HCT116 (cell line): ENCODE data around the gene FRMD4A. TPM values are rescaled to one million over a fixed set of nuclear protein-coding genes. Genes with fewer than 3 reads are reported as not detected.

ENCODE experiments used
- ATAC-seq: fragments of 200-7000 bp; cut with Tn5 transposase; 2 replicates; pipeline ENCODE4 v1.9.1; 2020; ENCODE audit warnings: mild to moderate bottlenecking, moderate library complexity
- BruUV-seq: library from RNA; stranded (reverse); fragments of 400-500 nt; replicated peaks from 2 replicates; lab custom pipeline; 2021; lab: Mats Ljungman, UMichigan
- CTCF ChIA-PET: fragments of 300-600 bp; sonication (Branson Sonifier 250); formaldehyde crosslinking; loops from one replicate; lab custom pipeline; 2021; ENCODE audit warnings: antibody characterized with exemption; lab: Charles Lee
- POLR2A ChIA-PET: fragments of 300-600, 350-600 bp; sonication (Branson Sonifier 250); formaldehyde crosslinking; loops from one replicate; lab custom pipeline; 2021; ENCODE audit warnings: antibody characterized with exemption; lab: Charles Lee
- RAD21 ChIA-PET, 2 experiments: fragments of 300-600 bp; sonication (Branson Sonifier 250); formaldehyde crosslinking; loops; one replicate each; lab custom pipeline; 2023; ENCODE audit warnings: low total read pairs in 2 of 2; ENCODE audit not compliant: uncharacterized antibody in 2 of 2, unreplicated experiment in 2 of 2, low non-redundant PET in 1 of 2; lab: Charles Lee
- DNase-seq: peaks from one replicate; pipeline ENCODE4 v3.0.0-alpha.2; 2010; ENCODE audit warnings: low read depth, low spot score
- H2AFZ ChIP-seq: fragments of 200-600 bp; shearing (Covaris generic), sonication (generic); 2 replicates; pipeline ENCODE4 v1.6.1; 2017; ENCODE audit warnings: low read depth, mixed run types, mixed read lengths, antibody characterized with exemption, low read length; ENCODE audit not compliant: poor library complexity, severe bottlenecking
- H3K27ac ChIP-seq: 2 replicates; pipeline ENCODE4 v1.5.1; 2012; ENCODE audit warnings: low read depth, low read length
- H3K27me3 ChIP-seq: fragments of 200-600 bp; sonication (generic); 2 replicates; pipeline ENCODE4 v1.6.1; 2016; ENCODE audit warnings: mixed run types, low read length, mixed read lengths; ENCODE audit not compliant: insufficient read depth
- H3K36me3 ChIP-seq, 2 experiments: fragments of 200-500 bp in 1 of 2; fragments of 200-600 bp in 1 of 2; sonication (Bioruptor generic) in 1 of 2; sonication (generic) in 1 of 2; 2 replicates each; pipeline versions ENCODE4 v1.5.1 to v1.6.1; 2014 to 2016; ENCODE audit warnings: low read length in 2 of 2, inconsistent platforms in 1 of 2, mixed read lengths in 1 of 2, mixed run types in 1 of 2; ENCODE audit not compliant: insufficient read depth in 2 of 2, control insufficient read depth in 1 of 2
- H3K4me1 ChIP-seq, 2 experiments: fragments of 200-600 bp in 1 of 2; sonication (generic) in 1 of 2; 2 replicates each; pipeline versions ENCODE4 v1.5.1 to v1.6.1; 2012 to 2017; ENCODE audit warnings: low read length in 2 of 2, inconsistent platforms in 1 of 2, mild to moderate bottlenecking in 1 of 2, mixed read lengths in 1 of 2, mixed run types in 1 of 2, moderate library complexity in 1 of 2; ENCODE audit not compliant: insufficient read depth in 2 of 2, control insufficient read depth in 1 of 2
- H3K4me2 ChIP-seq: fragments of 200-600 bp; sonication (generic); 2 replicates; pipeline ENCODE4 v1.6.1; 2017; ENCODE audit warnings: mixed run types, low read length, mixed read lengths
- H3K4me3 ChIP-seq, 2 experiments: fragments of 200-600 bp in 1 of 2; sonication (generic) in 1 of 2; replicated peaks in 1 of 2; 2 replicates each; pipeline ENCODE4 v1.5.1; 2011 to 2016; ENCODE audit warnings: low read length in 2 of 2, control low read depth in 1 of 2, low read depth in 1 of 2, mild to moderate bottlenecking in 1 of 2, mixed read lengths in 1 of 2, mixed run types in 1 of 2
- H3K79me2 ChIP-seq: fragments of 200-600 bp; sonication (generic); 2 replicates; pipeline ENCODE4 v1.6.1; 2017; ENCODE audit warnings: mild to moderate bottlenecking, mixed run types, low read length, moderate library complexity, mixed read lengths; ENCODE audit not compliant: insufficient read depth
- H3K9ac ChIP-seq: fragments of 200-600 bp; sonication (generic); 2 replicates; pipeline ENCODE4 v1.6.1; 2016; ENCODE audit warnings: low read length, mixed read lengths
- H3K9me2 ChIP-seq: fragments of 200-600 bp; sonication (generic), shearing (Covaris generic); 2 replicates; pipeline ENCODE4 v1.6.1; 2017; ENCODE audit warnings: mixed run types, mild to moderate bottlenecking, moderate library complexity; ENCODE audit not compliant: insufficient read depth
- H3K9me3 ChIP-seq, 2 experiments: fragments of 200-500 bp in 1 of 2; fragments of 200-600 bp in 1 of 2; sonication (Bioruptor generic) in 1 of 2; sonication (generic) in 1 of 2; 2 replicates each; pipeline ENCODE4 v1.6.1; 2014 to 2017; ENCODE audit warnings: low read length in 2 of 2, mixed read lengths in 2 of 2, inconsistent platforms in 1 of 2, low read depth in 1 of 2, mild to moderate bottlenecking in 1 of 2, mixed run types in 1 of 2, moderate library complexity in 1 of 2; ENCODE audit not compliant: control insufficient read depth in 1 of 2, insufficient read depth in 1 of 2
- H4K20me1 ChIP-seq: fragments of 200-600 bp; sonication (generic), shearing (Covaris generic); 2 replicates; pipeline ENCODE4 v1.6.1; 2017; ENCODE audit warnings: mixed run types, mild to moderate bottlenecking, moderate library complexity; ENCODE audit not compliant: insufficient read depth
- ATF3 ChIP-seq: IDR thresholded peaks from 2 replicates; pipeline ENCODE4 v1.6.1; 2012
- CBX3 ChIP-seq: IDR thresholded peaks from 2 replicates; pipeline ENCODE4 v1.6.1; 2012; ENCODE audit warnings: low read depth
- CEBPB ChIP-seq: IDR thresholded peaks from 2 replicates; pipeline ENCODE4 v1.6.1; 2012; ENCODE audit warnings: low read depth
- CTCF ChIP-seq, 3 experiments: fragments of 200-600 bp in 1 of 3; sonication (generic) in 1 of 3; IDR thresholded peaks in 2 of 3; conservative IDR thresholded peaks in 1 of 3; 2 replicates each; pipeline ENCODE4 v1.5.1; 2012 to 2017; ENCODE audit warnings: low read depth in 2 of 3, low read length in 2 of 3, antibody characterized with exemption in 1 of 3, borderline replicate concordance in 1 of 3, control low read depth in 1 of 3, mild to moderate bottlenecking in 1 of 3, mixed read lengths in 1 of 3, mixed run types in 1 of 3, moderate library complexity in 1 of 3; ENCODE audit not compliant: insufficient read depth in 1 of 3
- EGR1 ChIP-seq: IDR thresholded peaks from 2 replicates; pipeline ENCODE4 v1.6.1; 2012; ENCODE audit warnings: low read depth
- ELF1 ChIP-seq: IDR thresholded peaks from 2 replicates; pipeline ENCODE4 v1.6.1; 2012; ENCODE audit warnings: low read depth, borderline replicate concordance
- EZH2 ChIP-seq: fragments of 200-600 bp; sonication (generic); IDR thresholded peaks from 2 replicates; pipeline ENCODE4 v1.6.1; 2017; ENCODE audit warnings: antibody characterized with exemption, mixed run types
- EZH2phosphoT487 ChIP-seq: fragments of 200-600 bp; IDR thresholded peaks from 2 replicates; pipeline ENCODE4 v1.6.1; 2018; ENCODE audit warnings: antibody characterized with exemption, borderline replicate concordance
- FOSL1 ChIP-seq: IDR thresholded peaks from 2 replicates; pipeline ENCODE4 v1.6.1; 2012; ENCODE audit warnings: low read depth
- JUND ChIP-seq: IDR thresholded peaks from 2 replicates; pipeline ENCODE4 v1.6.1; 2012
- POLR2A ChIP-seq: IDR thresholded peaks from 2 replicates; pipeline ENCODE4 v1.7.0; 2011; ENCODE audit warnings: borderline replicate concordance; ENCODE audit not compliant: insufficient read depth, insufficient read length; ENCODE audit errors: extremely low read depth
- POLR2AphosphoS5 ChIP-seq: IDR thresholded peaks from 2 replicates; pipeline ENCODE4 v1.6.1; 2011; ENCODE audit warnings: mild to moderate bottlenecking, low read depth, low read length, moderate library complexity
- SIN3A ChIP-seq: IDR thresholded peaks from 2 replicates; pipeline ENCODE4 v1.6.1; 2012; ENCODE audit warnings: low read depth
- SRF ChIP-seq: IDR thresholded peaks from 2 replicates; pipeline ENCODE4 v1.6.1; 2012; ENCODE audit warnings: low read depth
- YY1 ChIP-seq: IDR thresholded peaks from 2 replicates; pipeline ENCODE4 v1.6.1; 2011; ENCODE audit warnings: low read length, low read depth, moderate library complexity, mild to moderate bottlenecking; ENCODE audit not compliant: insufficient replicate concordance; ENCODE audit errors: extremely low read depth
- ZBTB33 ChIP-seq: IDR thresholded peaks from 2 replicates; pipeline ENCODE4 v1.6.1; 2011; ENCODE audit warnings: mild to moderate bottlenecking, low read length, moderate library complexity; ENCODE audit not compliant: insufficient replicate concordance; ENCODE audit errors: extremely low read depth
- ZFX ChIP-seq: fragments of 450-650 bp; IDR thresholded peaks from 2 replicates; pipeline ENCODE4 v1.6.1; 2017
- ZNF274 ChIP-seq: fragments of 200-500 bp; sonication (Bioruptor generic); IDR thresholded peaks from 2 replicates; pipeline ENCODE4 v1.6.1; 2014; ENCODE audit warnings: mild to moderate bottlenecking, low read depth, low read length, inconsistent platforms
- intact Hi-C: fragments of 100-400 bp; cut with micrococcal nuclease; formaldehyde crosslinking; loops from 2 replicates; pipeline ENCODE4 v1.10.0; 2022
- total RNA-seq: library from RNA; stranded (reverse); gene quantifications from one replicate; pipeline ENCODE4 v1.2.1, GENCODE V29; 2021; ENCODE audit not compliant: unreplicated experiment
- TF ChIP-seq, protein P1 (sequence below): IDR thresholded peaks from 2 replicates; pipeline ENCODE4 v1.6.1; 2012; ENCODE audit warnings: low read depth
- TF ChIP-seq, protein P2 (sequence below): IDR thresholded peaks from 2 replicates; pipeline ENCODE4 v1.6.1; 2012

Gene FRMD4A
- total RNA-seq, 1 experiment from 2014 or later, result 0.20 TPM

DNA sequence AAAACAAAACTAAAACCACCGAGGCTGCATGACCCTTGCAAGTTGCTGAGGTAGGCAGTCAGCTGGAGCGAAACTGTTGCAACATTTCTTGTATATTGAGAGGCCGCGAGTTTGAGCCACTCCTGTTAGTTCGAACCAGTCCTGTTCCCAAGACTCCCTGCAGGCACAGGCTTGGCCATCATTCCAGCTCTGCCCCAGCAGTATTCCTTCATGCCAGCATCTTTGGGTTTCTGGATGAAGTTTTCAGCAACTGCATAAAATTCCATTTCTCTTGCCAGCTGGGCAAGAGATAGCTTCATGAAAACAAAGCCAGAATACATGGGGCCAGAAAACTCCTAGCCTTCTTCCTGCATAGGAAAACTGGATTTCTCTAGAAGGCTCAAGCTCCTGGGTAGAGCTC lies 207.6 kb downstream of the FRMD4A start:
- ChIA-PET RAD21 (no interaction called here), CTCF (no interaction called here)
- BruUV-seq, result no TSS peak

More for the DNA sequence above, 207.6 kb downstream of the FRMD4A start:
- H3K4me1 ChIP-seq, result peaks cover 7 to 8% of the 10 kb centered on the region in 2 experiments
- intact Hi-C loops, result no loop called here
- H4K20me1 ChIP-seq, result no peaks in the 10 kb centered on the region
- H3K4me2 ChIP-seq, result no peak overlapping the region
- no peak overlapping the region for H3K27ac ChIP-seq
- no peaks in the 10 kb centered on the region for H3K9me3 ChIP-seq
- POLR2A ChIA-PET, result no interaction called here
- TF ChIP-seq CBX3, result no peak
- TF ChIP-seq YY1, result no peak
- TF ChIP-seq SIN3A, result no peak
- no peak for TF ChIP-seq CEBPB
- no peak for TF ChIP-seq POLR2AphosphoS5
- no peak for TF ChIP-seq FOSL1
- no peak for TF ChIP-seq POLR2A
- TF ChIP-seq ELF1, result no peak
- no peak for TF ChIP-seq EZH2phosphoT487
- TF ChIP-seq, protein P1, sequence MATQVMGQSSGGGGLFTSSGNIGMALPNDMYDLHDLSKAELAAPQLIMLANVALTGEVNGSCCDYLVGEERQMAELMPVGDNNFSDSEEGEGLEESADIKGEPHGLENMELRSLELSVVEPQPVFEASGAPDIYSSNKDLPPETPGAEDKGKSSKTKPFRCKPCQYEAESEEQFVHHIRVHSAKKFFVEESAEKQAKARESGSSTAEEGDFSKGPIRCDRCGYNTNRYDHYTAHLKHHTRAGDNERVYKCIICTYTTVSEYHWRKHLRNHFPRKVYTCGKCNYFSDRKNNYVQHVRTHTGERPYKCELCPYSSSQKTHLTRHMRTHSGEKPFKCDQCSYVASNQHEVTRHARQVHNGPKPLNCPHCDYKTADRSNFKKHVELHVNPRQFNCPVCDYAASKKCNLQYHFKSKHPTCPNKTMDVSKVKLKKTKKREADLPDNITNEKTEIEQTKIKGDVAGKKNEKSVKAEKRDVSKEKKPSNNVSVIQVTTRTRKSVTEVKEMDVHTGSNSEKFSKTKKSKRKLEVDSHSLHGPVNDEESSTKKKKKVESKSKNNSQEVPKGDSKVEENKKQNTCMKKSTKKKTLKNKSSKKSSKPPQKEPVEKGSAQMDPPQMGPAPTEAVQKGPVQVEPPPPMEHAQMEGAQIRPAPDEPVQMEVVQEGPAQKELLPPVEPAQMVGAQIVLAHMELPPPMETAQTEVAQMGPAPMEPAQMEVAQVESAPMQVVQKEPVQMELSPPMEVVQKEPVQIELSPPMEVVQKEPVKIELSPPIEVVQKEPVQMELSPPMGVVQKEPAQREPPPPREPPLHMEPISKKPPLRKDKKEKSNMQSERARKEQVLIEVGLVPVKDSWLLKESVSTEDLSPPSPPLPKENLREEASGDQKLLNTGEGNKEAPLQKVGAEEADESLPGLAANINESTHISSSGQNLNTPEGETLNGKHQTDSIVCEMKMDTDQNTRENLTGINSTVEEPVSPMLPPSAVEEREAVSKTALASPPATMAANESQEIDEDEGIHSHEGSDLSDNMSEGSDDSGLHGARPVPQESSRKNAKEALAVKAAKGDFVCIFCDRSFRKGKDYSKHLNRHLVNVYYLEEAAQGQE, result no peak
- no peak for TF ChIP-seq SRF
- TF ChIP-seq EZH2, result no peak
- no peak for TF ChIP-seq CTCF (IDR thresholded peaks at IDR 0.05 in 2 of 3, conservative IDR thresholded peaks at IDR 0.05 in 1 of 3; ENCODE audit: borderline replicate concordance in 1 of 3, insufficient read depth in 1 of 3, low read depth in 2 of 3, low read length in 2 of 3)
- TF ChIP-seq EGR1, result no peak
- no peak for TF ChIP-seq ZNF274
- TF ChIP-seq, protein P2, sequence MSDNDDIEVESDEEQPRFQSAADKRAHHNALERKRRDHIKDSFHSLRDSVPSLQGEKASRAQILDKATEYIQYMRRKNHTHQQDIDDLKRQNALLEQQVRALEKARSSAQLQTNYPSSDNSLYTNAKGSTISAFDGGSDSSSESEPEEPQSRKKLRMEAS, result no peak
- TF ChIP-seq ZBTB33, result no peak
- TF ChIP-seq ATF3, result no peak
- TF ChIP-seq ZFX, result no peak
- TF ChIP-seq JUND, result no peak
- no peak overlapping the region for H2AFZ ChIP-seq
- ATAC-seq (no peak), DNase-seq (no peak)
- no peak overlapping the region for H3K9ac ChIP-seq
- no peaks in the 10 kb centered on the region for H3K36me3 ChIP-seq
- H3K9me2 ChIP-seq, result no peaks in the 10 kb centered on the region
- H3K79me2 ChIP-seq, result no peaks in the 10 kb centered on the region
- no peak overlapping the region for H3K4me3 ChIP-seq
- H3K27me3 ChIP-seq, result peaks cover 10% of the 10 kb centered on the region; the same call in 1 of the 2 replicates
